ENCODE results near the gene DENND4A.
"Not testable (repeated sequence)": the region's sequence is repeated elsewhere in the genome, so short reads cannot be mapped to it uniquely, and the experiment has no call there.

Gene DENND4A

GRCh38 chr15:65751431-65751830 is 40.7 kb downstream of the DENND4A start:
- no peak for DNase-seq

- DNase-seq: no peak
Measured at GRCh38 chr15:65747265-65747664, 44.8 kb downstream of the DENND4A start.

- no peak for DNase-seq
Measured at GRCh38 chr15:65743637-65744252, 48.3 kb downstream of the DENND4A start.

GRCh38 chr15:65740148-65740547 is 51.9 kb downstream of the DENND4A start:
- DNase-seq: no peak

GRCh38 chr15:65738649-65739048 is 53.4 kb downstream of the DENND4A start:
- no peak for DNase-seq

- not testable (repeated sequence) for DNase-seq
Measured at GRCh38 chr15:65733599-65733998, 58.5 kb downstream of the DENND4A start.

- DNase-seq: no peak
Measured at GRCh38 chr15:65732698-65733097, 59.4 kb downstream of the DENND4A start.

- no peak for DNase-seq
Measured at GRCh38 chr15:65731926-65732325, 60.2 kb downstream of the DENND4A start.

- DNase-seq: no peak
Measured at GRCh38 chr15:65730549-65731172, 61.4 kb downstream of the DENND4A start.

GRCh38 chr15:65724464-65725215 is 67.5 kb downstream of the DENND4A start:
- DNase-seq: no peak

GRCh38 chr15:65723876-65724275 is 68.2 kb downstream of the DENND4A start:
- no peak for DNase-seq

- DNase-seq: no peak
Measured at GRCh38 chr15:65722191-65722590, 69.9 kb downstream of the DENND4A start.

- no peak for DNase-seq
Measured at GRCh38 chr15:65712415-65712814, 79.7 kb downstream of the DENND4A start.

- DNase-seq: no peak
Measured at GRCh38 chr15:65695081-65695480, 97.0 kb downstream of the DENND4A start.

GRCh38 chr15:65690778-65691177 is 101.3 kb downstream of the DENND4A start:
- no peak for DNase-seq

- DNase-seq: no peak
Measured at GRCh38 chr15:65690173-65690572, 101.9 kb downstream of the DENND4A start.

GRCh38 chr15:65688462-65688861 is 103.6 kb downstream of the DENND4A start:
- DNase-seq: no peak

GRCh38 chr15:65682404-65682911 is 109.6 kb downstream of the DENND4A start:
- no peak for DNase-seq

GRCh38 chr15:65680544-65680943 is 111.5 kb downstream of the DENND4A start:
- DNase-seq: no peak

- no peak for DNase-seq
Measured at GRCh38 chr15:65676123-65676522, 116.0 kb downstream of the DENND4A start.

- DNase-seq: no peak
Measured at GRCh38 chr15:65675551-65675950, 116.5 kb downstream of the DENND4A start.

- no peak for DNase-seq
Measured at GRCh38 chr15:65666257-65666656, 125.8 kb downstream of the DENND4A start.

GRCh38 chr15:65663521-65663920 is 128.6 kb downstream of the DENND4A start:
- no peak for DNase-seq

GRCh38 chr15:65660927-65661326 is 131.2 kb downstream of the DENND4A start:
- no peak for DNase-seq
